GM23248 (cell line): Measurements from ENCODE around the gene GRN. TPM values are rescaled to one million over a fixed set of nuclear protein-coding genes. Genes with fewer than 3 reads are reported as not detected.

Experiments
- DNase-seq: peaks from one replicate; pipeline ENCODE4 v3.0.0-alpha.2; 2015
- H2AFZ ChIP-seq: fragments of 200-600 bp; sonication (generic); 2 replicates; pipeline ENCODE4 v1.6.1; 2016; ENCODE audit warnings: antibody characterized with exemption
- H3F3A ChIP-seq: fragments of 200-600 bp; sonication (generic); 2 replicates; pipeline ENCODE4 v1.6.1; 2016; ENCODE audit warnings: mild to moderate bottlenecking, antibody characterized with exemption, mixed run types; ENCODE audit not compliant: insufficient read depth
- H3K27ac ChIP-seq: fragments of 200-600 bp; sonication (generic); 2 replicates; pipeline ENCODE4 v1.5.1; 2016; ENCODE audit warnings: mild to moderate bottlenecking
- H3K27me3 ChIP-seq: fragments of 200-600 bp; sonication (generic); replicated peaks from 2 replicates; pipeline ENCODE4 v1.6.1; 2016; ENCODE audit warnings: mild to moderate bottlenecking; ENCODE audit not compliant: insufficient read depth
- H3K36me3 ChIP-seq: fragments of 200-600 bp; sonication (generic); 2 replicates; pipeline ENCODE4 v1.6.1; 2016; ENCODE audit warnings: low read depth, mild to moderate bottlenecking
- H3K4me1 ChIP-seq: fragments of 200-600 bp; sonication (generic); 2 replicates; pipeline ENCODE4 v1.6.1; 2016; ENCODE audit warnings: mild to moderate bottlenecking; ENCODE audit not compliant: insufficient read depth
- H3K4me2 ChIP-seq: fragments of 200-600 bp; sonication (generic); one replicate; pipeline ENCODE4 v1.6.1; 2016; ENCODE audit warnings: mild to moderate bottlenecking; ENCODE audit not compliant: unreplicated experiment
- H3K4me3 ChIP-seq: fragments of 200-600 bp; sonication (generic); 2 replicates; pipeline ENCODE4 v1.5.1; 2016; ENCODE audit warnings: mild to moderate bottlenecking
- H3K79me2 ChIP-seq: fragments of 200-600 bp; sonication (generic); 2 replicates; pipeline ENCODE4 v1.6.1; 2016; ENCODE audit warnings: mild to moderate bottlenecking; ENCODE audit not compliant: insufficient read depth
- H3K9ac ChIP-seq: fragments of 200-600 bp; sonication (generic); 2 replicates; pipeline ENCODE4 v1.6.1; 2016; ENCODE audit warnings: mild to moderate bottlenecking
- H3K9me2 ChIP-seq: fragments of 200-600 bp; sonication (generic); 2 replicates; pipeline ENCODE4 v1.6.1; 2016; ENCODE audit warnings: mixed run types, mild to moderate bottlenecking, moderate library complexity; ENCODE audit not compliant: insufficient read depth
- H3K9me3 ChIP-seq: fragments of 200-600 bp; sonication (generic); one replicate; pipeline ENCODE4 v1.6.1; 2017; ENCODE audit warnings: low read depth
- H4K20me1 ChIP-seq: fragments of 200-600 bp; sonication (generic); 2 replicates; pipeline ENCODE4 v1.6.0; 2016; ENCODE audit not compliant: insufficient read depth
- EZH2 ChIP-seq: fragments of 200-600 bp; sonication (generic); IDR thresholded peaks from 2 replicates; pipeline ENCODE4 v1.6.1; 2018; ENCODE audit warnings: antibody characterized with exemption, mild to moderate bottlenecking; ENCODE audit not compliant: insufficient read depth, poor library complexity, severe bottlenecking
- EZH2phosphoT487 ChIP-seq: fragments of 200-600 bp; sonication (generic); IDR thresholded peaks from 2 replicates; pipeline ENCODE4 v1.6.1; 2018; ENCODE audit warnings: antibody characterized with exemption, moderate library complexity, mild to moderate bottlenecking, low read depth; ENCODE audit not compliant: insufficient read depth
- WGBS, 2 experiments: methylation state at CpG; one replicate each; pipeline ENCODE4 v1.1.6; 2015 to 2017; ENCODE audit warnings: low lambda C conversion rate in 2 of 2, low coverage in 1 of 2; ENCODE audit errors: missing lambda C conversion rate in 2 of 2; 5-methylcytosine and 5-hydroxymethylcytosine counted together
- in situ Hi-C: fragments of 300-500 bp; cut with MboI; formaldehyde crosslinking; loops from 2 replicates; pipeline ENCODE4 v1.15.0; 2020
- polyA plus RNA-seq: library from polyadenylated mRNA; unstranded; fragments of >200 nt; fragmentation: Nextera tagmentation; extraction: Ambion mirVana; gene quantifications from 2 replicates; pipeline ENCODE4 v1.2.1, GENCODE V29; 2016
- total RNA-seq: library from RNA; depleted of rRNA; stranded (reverse); fragments of >200 nt; shearing (Covaris generic); gene quantifications from 2 replicates; pipeline ENCODE4 v1.2.3, GENCODE V29; 2014

The GRN gene
- total and polyA plus RNA-seq, 2 experiments from 2014 or later: 410 to 440 TPM

GRCh38 chr17:44314524-44314868 is 30.6 kb upstream of the GRN start:
- Histone ChIP-seq H3F3A (no peaks in the 10 kb centered on the region), H3K27ac (no peak overlapping the region), H3K9me3 (no peaks in the 10 kb centered on the region), H3K79me2 (no peaks in the 10 kb centered on the region), H3K4me3 (no peak overlapping the region), H3K4me1 (no peaks in the 10 kb centered on the region), H3K9me2 (no peaks in the 10 kb centered on the region), H3K36me3 (no peaks in the 10 kb centered on the region), H3K27me3 (peaks cover 16% of the 10 kb centered on the region), H2AFZ (no peak overlapping the region), H3K4me2 (no peak overlapping the region), H4K20me1 (no peaks in the 10 kb centered on the region), H3K9ac (no peak overlapping the region)
- in situ Hi-C loops: no loop called here
- DNase-seq: no peak
- no peak for TF ChIP-seq EZH2
- WGBS, 2 experiments: 12% methylated on average over 10 to 11 of the region's 11 CpGs

- Histone ChIP-seq H3K79me2 (no peaks in the 10 kb centered on the region), H3K4me3 (peak overlapping the region; percentile 48), H3K4me2 (peak overlapping the region; percentile 53), H3K9ac (no peak overlapping the region), H4K20me1 (no peaks in the 10 kb centered on the region), H3K27ac (no peak overlapping the region), H3K27me3 (peaks cover 16% of the 10 kb centered on the region), H3K4me1 (no peaks in the 10 kb centered on the region), H3K36me3 (no peaks in the 10 kb centered on the region), H2AFZ (no peak overlapping the region; the same call in 1 of the 2 replicates), H3F3A (no peaks in the 10 kb centered on the region), H3K9me2 (no peaks in the 10 kb centered on the region), H3K9me3 (no peaks in the 10 kb centered on the region)
- WGBS, 2 experiments: 2 to 4% methylated on average over 40 to 55 of the region's 81 CpGs
- DNase-seq: peak; percentile 70
- TF ChIP-seq EZH2phosphoT487: no peak
- TF ChIP-seq EZH2: no peak
- in situ Hi-C loops: no loop called here
These were observed 30.0 kb upstream of the GRN start for GRCh38 chr17:44314869-44315661.

- no peak overlapping the region for H3K9ac ChIP-seq
- in situ Hi-C loops: no loop called here
- H4K20me1 ChIP-seq: no peaks in the 10 kb centered on the region
- peak; percentile 65 for TF ChIP-seq EZH2
- no peak for TF ChIP-seq EZH2phosphoT487
- H3K4me3 ChIP-seq: peak overlapping the region; percentile 48
- H3K36me3 ChIP-seq: no peaks in the 10 kb centered on the region
- no peaks in the 10 kb centered on the region for H3K4me1 ChIP-seq
- H3K27me3 ChIP-seq: peaks cover 16% of the 10 kb centered on the region
- no peak overlapping the region for H3K27ac ChIP-seq
- peak overlapping the region; percentile 53 for H3K4me2 ChIP-seq
- H2AFZ ChIP-seq: no peak overlapping the region
- H3K79me2 ChIP-seq: no peaks in the 10 kb centered on the region
- no peaks in the 10 kb centered on the region for H3K9me2 ChIP-seq
- H3K9me3 ChIP-seq: no peaks in the 10 kb centered on the region
- H3F3A ChIP-seq: no peaks in the 10 kb centered on the region
- DNase-seq: no peak
- 9 to 10% methylated on average over 36 to 37 of the region's 38 CpGs for WGBS, 2 experiments
These were observed 29.1 kb upstream of the GRN start for GRCh38 chr17:44315760-44316731.

GRCh38 chr17:44317545-44317944 is 27.6 kb upstream of the GRN start:
- Histone ChIP-seq H3K9me3 (no peaks in the 10 kb centered on the region), H3F3A (no peaks in the 10 kb centered on the region), H3K9ac (no peak overlapping the region), H3K4me3 (no peak overlapping the region), H3K4me2 (no peak overlapping the region), H3K27ac (no peak overlapping the region), H4K20me1 (no peaks in the 10 kb centered on the region), H3K27me3 (peaks cover 16% of the 10 kb centered on the region), H3K4me1 (no peaks in the 10 kb centered on the region), H3K36me3 (no peaks in the 10 kb centered on the region), H2AFZ (no peak overlapping the region), H3K79me2 (no peaks in the 10 kb centered on the region), H3K9me2 (no peaks in the 10 kb centered on the region)
- 89 to 92% methylated on average over 6 of the region's 6 CpGs for WGBS, 2 experiments
- in situ Hi-C loops: no loop called here
- DNase-seq: no peak
- no peak for TF ChIP-seq EZH2phosphoT487
- no peak for TF ChIP-seq EZH2
